ENCODE data around the gene GPR146.

Gene GPR146

DNA sequence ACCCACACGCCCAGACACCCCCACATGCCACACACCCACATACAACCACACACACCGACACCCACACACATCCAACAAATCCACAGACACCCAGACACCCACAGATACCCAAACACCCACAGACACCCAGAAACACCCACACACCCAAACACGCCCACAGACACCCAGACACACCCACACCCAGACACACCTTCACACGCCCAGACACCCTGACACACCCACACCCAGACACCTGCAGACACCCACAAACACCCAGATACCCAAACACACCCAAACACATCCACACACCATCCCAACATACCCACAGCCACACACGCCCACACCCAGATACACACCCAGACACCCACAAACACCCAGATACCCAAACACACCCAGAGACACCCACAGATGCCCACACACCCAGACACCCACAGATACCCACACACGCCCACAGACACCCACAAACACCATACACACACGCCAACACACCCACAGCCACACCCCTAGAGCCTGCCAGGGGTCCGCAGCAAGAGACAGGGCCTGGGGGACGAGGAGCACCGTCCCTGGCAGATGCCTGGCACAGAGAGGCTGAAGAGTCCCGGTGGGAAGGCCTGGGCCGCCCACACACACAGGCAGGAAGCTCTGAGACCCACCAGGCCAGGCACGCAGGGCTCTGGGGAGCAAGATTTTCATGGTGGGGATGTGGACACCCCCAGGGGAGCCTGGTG, 32.9 kb upstream of the GPR146 start:
- no peak for DNase-seq (ENCODE audit: low read depth in 2 of 2)

DNA sequence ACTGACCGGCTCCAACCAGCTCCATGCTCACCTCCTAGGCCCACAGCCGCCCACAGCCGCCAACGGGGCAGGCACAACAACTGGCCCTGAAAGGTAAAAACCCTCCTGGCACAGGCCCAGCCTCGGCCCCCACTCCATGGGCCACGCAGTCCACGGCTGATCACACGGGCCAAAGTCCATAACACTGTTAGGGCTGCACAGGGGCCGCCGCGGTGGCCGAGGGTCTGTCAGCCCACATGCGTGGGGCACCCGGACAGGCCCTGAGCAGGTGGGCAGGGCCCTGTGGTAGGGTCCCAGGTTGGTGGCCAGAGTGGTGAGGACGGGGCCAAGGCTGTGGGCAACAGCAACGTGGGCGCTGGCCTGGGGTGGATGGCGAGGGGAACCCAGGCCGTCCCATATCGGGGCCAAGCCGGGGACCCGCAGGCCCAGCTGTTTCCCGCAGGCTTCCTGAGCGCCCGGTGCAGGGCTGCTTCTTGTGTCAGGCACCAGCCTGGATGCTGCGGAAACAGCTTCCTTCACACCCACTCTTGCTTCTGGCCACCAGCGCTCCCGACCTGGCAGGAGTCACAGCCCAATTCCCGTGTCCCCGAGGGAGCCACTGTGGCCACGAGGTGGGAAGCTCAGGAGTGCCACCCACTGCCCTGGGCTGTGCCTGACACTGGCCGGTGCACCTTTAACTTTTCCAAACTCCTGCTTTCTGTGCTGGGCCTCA, 32.2 kb upstream of the GPR146 start:
- no peak for DNase-seq (ENCODE audit: low read depth in 2 of 2)

DNA sequence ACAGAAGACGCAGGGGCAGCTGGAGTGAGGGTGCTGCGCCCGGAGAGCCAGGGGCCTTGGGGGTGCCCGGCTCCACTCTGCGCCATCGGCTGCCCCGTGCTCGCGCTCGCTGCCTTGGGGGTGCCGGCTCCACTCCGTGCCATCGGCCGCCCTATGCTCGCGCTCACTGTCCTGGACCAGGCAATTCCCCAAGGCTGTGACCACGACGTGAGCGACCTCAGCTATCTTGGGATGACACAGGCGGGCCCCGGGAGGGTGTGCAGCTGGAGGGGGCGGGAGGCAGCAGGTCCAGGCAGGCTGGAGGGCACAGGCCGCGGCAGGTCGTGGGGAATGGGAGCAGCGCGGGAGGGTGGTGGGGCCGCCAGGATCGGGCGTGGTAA, 31.6 kb upstream of the GPR146 start:
- DNase-seq (ENCODE audit: low read depth in 2 of 2) = no peak

DNA sequence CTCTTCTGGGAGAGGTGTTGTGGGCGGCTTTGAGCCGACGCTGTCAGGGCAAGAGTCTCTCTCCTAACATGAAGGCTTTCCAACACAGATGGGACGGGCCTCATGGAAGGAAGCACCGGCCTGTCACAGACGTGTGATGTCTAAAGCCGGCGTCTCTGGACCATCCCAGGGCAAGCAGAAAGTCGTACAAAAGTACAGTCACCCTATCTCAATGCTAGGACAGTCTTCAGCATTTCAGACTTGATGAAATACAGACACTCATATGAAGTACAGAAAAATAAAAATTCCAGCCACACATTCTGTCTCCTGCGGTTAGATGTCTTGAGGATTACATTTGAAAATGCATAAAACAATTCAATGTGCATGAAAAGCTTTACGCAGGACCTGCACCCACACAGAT, 30.8 kb upstream of the GPR146 start:
- DNase-seq (ENCODE audit: low read depth in 2 of 2) = no peak

DNA sequence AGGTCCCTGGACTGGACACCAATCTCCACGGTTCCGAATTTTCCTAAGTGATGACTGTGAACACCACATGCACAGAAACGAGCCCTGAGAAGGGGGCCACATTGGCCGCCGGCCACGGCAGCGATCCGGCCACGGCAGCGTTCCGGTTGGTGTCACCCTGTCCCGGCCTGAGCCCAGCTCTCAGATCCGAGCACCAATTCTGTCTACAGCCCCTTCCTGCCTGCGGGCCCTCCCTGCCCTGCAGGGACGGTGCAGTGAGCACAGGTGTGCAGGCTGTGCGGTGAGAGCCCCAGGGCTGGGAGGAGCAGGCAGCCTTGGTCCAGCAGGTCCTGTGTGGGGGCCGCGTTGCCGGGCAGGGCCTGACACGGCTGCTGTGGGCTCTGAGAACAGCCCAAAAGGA, 29.7 kb upstream of the GPR146 start:
- DNase-seq (ENCODE audit: low read depth in 2 of 2) = no peak

DNA sequence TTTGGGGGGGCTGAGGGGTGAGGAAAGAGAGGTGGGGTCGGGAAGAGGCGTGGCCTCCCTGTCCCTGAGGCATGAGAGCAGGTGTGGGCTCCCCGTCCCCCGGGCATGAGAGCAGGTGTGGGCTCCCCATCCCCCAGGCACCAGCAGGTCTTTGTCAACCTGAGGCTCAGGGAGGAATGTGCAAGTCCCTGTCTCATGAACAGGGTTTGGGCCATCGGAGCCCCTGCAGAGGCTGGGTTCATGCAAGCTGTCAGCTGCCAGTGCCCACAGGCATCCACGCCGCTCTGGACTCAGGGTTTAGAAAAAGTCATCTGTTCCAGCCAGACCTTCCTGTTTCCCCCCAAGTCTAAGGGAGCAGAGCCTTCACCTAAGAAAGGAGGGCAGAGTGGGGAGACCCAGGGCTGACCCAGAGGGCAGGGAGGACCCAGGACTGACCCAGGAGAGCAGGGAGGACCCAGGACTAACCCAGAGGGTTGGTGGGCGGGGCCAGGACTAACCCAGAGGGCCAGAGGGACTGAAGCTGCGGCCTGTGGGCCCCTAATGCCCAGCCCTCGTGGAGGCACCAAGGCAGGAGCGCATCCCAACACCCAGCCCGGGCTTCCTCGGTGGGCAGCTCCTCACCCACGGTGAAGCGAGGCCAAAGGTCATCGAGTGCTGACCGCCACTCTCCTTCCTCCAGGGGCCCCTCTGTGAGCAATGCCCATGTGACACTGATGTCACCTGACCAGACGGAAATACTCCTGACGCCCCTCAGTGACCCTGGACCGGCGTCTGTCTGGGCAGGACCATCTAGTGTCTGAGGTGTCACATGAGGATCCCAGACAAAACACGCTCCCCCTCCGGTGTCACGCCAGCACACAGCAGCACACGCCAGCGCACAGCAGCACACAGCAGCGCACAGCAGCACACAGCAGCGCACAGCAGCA, 28.9 kb upstream of the GPR146 start:
- DNase-seq (ENCODE audit: low read depth in 2 of 2) = no peak

DNA sequence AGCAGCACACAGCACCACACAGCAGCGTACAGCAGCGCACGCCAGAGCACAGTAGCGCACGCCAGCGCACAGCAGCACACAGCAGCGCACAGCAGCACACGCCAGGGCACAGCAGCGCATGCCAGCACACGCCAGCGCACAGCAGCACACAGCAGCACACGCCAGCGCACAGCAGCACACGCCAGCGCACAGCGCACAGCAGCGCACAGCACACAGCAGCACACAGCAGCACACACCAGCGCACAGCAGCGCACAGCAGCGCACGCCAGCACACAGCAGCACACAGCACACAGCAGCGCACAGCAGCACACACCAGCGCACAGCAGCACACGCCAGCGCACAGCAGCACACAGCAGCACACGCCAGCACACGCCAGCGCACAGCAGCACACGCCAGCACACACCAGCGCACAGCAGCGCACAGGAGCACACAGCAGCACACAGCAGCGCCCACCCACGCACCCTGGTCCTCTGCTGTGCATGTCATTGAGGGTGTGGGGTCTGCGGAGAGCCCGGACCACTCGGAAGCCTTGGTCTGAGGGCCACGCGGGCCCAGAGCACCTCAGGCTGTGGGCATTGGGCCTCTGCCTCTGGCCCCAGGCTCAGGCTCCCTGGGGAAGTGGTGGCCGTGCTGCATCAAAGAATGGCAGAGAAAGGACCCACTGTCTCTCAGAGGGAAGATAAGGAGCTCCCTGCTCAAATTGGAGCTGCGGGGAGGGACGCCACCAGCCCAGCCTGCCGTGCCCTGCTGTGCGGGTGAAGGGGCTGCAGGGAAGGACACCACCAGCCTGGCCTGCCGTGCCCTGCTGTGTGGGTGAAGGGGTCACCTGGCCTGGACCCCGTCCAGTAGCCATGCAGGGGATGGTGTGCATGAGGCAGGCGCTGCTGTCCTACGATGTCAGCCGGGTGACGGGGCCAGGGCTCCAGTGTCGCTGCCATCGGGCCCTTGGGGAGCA, 27.5 kb upstream of the GPR146 start:
- no peak for DNase-seq (ENCODE audit: low read depth in 2 of 2)

DNA sequence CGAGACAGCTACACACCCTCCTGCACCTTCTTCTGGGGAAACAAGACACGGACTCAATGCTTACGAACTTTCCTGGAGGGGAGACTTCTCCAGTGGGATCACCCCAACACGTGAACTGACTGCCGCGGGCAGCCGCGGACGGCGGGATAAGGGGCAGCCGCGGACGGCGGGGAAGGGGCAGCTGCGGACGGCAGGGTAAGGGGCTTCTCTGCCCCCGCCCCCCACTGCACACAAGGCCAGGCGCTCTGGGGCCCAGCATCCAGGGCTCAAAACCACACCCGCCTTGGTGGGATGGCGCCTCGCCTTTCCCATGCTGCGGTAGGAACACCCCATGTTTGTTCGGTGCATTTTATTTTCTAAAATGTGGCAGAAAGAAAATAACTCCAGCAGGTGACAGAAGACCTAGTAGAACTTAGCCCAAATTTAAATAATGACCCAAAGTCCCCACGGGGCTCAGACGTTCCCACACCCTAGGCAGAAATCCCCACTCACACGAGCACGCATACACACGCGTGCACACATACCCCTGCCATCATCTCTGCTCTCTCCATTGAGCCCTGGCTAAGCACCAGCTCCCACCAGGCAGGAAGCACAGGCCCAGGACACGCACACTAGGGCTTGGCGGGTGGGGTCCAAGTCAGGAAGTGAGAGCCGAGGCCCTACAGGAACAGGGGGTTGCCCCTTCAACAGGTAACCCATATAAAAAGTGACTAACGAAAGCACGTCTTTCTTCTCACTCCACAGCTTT, 26.6 kb upstream of the GPR146 start:
- no peak for DNase-seq (ENCODE audit: low read depth in 2 of 2)

DNA sequence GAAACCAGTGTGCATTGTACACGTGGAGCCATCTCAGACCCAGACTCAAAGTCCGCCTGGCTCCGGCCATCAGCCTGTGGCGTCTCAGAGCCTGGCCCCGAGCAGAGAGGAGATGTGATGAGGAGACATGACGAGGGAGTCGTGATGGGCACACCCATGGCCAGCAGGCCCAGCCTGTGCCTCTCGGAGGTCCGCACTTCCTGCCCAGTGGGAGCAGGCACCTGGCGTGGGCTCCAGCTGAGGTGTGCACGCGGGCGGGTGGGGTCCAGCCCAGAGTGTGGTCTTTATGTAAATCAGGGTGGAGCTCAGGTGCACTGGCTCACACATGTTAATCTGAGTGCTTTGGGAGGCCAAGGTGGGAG, 26.0 kb upstream of the GPR146 start:
- DNase-seq (ENCODE audit: low read depth in 2 of 2) = no peak

DNA sequence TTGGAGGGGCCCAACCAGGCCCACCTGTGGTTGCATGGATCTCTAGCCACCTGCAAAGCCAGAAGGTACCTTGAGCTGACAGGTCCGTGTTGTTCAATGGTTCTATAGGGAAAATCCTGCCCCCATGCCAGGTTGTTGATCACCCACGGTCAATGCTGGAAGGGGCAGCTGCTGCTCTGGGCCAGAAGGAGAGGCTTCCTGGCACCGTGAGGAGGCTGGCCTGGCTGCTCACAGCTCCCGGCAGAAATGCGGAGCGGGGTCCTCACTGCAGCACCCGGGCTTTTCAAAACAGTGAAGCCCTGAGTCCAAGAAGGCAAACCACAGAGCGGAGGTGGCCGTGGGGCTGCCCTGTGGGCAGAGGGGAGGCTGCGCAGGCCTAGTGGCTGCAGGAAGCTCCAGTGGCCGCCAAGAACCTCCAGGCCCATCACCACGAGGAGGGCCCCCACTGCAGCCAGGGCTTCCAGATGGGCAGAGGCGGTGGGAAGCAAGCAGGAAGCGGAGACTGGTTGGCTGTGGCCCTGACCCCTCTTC, 25.0 kb upstream of the GPR146 start:
- no peak for DNase-seq (ENCODE audit: low read depth in 2 of 2)

DNA sequence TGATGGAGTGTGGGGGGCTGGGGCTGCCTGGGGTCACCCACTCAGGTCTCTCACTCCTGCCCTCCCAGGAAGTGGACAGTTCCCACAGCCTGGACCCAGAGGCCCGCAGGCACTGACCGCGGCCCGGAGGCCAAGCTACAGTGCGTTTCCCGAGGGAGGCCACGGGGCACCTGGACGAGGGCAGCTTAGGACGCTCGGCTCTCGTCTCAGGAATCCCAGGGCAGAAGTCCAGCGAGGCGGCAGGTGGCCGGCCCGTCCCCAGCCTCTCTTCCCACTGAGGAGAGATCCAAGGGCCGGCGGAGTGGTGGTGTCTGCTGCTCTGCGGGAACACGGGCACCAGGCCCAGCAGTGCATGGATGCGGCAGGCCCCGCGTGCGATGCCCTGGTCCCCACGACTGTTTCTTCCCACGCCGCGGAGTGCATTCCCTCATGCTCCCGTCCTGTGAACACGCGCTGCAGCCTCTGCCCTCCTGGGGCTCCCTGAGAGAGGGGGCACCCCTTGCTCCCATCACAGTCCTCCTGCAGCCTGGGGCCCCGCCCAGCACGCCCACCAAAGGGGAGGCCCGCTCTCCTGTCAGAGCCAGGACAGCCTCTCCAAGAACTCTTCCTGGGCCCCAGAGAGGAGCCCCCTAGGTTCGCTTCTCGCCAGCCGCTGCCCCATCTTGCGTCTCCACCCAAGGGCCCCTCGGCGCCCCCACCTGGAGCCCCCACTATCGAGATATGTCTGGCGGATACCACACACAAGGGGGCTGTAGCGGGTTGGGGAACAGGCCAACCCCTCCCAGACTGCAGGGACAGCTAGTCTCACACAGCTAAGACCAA, 24.3 kb upstream of the GPR146 start:
- no peak for DNase-seq (ENCODE audit: low read depth in 2 of 2)

DNA sequence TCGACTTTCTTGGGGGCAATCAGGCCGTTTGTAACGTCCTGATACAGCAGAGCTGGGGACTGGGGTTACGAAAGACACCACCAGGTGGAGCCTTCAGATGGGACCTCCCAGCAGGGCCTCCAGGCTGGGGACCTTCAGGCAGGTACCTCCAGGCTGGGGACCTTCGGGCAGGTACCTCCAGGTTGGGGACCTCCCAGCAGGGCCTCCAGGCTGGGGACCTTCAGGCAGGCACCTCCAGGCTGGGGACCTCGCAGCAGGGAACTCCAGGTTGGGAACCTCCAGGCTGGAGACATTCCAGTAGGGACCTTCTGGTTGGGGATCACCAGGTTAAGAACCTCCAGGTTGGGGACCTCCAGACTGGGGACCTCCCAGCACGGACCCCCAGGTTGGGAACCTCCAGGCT, 23.5 kb upstream of the GPR146 start:
- no peak for DNase-seq (ENCODE audit: low read depth in 2 of 2)

DNA sequence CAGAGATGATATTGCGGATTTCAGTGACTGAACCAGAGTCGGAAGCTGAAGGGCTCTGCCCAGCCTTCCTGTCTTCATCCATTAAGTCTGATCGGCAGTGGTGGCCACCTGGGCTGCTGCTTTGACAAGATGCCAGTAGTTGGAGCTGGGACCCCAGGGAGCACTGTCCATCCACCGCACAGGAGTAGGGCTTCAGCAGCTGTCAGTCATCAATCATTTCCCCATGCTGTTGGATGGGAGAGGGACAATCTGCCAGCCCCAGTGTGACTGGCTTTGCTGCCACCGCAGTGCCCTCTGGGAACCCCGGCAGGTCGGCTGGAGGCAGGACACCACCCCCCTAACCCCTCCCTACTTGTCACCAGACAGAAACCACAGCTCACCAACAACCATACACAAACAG, 23.0 kb upstream of the GPR146 start:
- no peak for DNase-seq (ENCODE audit: low read depth in 2 of 2)

DNA sequence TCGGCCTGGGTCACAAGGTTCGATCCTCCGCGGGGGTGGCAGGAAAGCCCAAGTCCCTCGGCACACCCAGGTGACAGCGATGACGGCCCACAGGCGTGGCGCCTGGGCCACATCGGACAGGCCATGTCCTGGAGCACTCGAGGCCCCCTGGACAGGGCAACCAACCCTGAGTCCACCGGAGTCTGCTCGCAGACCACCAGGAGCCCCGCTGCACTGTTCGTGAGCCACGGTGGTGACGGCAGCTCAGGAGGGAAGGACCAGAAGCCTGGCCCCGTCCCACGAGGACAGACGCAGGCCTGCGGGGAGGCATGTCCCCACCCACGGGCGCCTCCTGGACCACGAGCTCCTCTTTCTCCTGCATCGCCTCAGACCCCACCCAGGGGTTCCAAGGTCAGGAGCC, 22.4 kb upstream of the GPR146 start:
- no peak for DNase-seq (ENCODE audit: low read depth in 2 of 2)

DNA sequence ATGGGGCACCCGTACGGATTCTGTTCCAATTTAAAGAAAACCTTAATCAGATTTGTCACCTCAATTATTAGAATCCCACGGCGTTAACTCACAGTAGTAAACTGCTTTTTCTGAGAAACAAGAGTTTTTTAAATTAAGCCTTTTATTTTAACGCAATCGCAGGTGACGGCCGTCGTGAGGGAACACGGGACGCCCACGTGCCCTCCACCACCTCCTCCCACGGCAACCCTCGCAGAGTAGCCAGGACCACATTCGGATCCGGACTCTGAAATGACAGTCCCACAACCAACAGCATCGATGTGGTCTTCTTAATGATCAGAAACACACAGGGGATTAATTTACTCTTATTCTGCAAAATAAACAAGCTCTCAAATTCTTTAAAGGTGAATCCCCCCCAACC, 22.0 kb upstream of the GPR146 start:
- no peak for DNase-seq (ENCODE audit: low read depth in 2 of 2)

DNA sequence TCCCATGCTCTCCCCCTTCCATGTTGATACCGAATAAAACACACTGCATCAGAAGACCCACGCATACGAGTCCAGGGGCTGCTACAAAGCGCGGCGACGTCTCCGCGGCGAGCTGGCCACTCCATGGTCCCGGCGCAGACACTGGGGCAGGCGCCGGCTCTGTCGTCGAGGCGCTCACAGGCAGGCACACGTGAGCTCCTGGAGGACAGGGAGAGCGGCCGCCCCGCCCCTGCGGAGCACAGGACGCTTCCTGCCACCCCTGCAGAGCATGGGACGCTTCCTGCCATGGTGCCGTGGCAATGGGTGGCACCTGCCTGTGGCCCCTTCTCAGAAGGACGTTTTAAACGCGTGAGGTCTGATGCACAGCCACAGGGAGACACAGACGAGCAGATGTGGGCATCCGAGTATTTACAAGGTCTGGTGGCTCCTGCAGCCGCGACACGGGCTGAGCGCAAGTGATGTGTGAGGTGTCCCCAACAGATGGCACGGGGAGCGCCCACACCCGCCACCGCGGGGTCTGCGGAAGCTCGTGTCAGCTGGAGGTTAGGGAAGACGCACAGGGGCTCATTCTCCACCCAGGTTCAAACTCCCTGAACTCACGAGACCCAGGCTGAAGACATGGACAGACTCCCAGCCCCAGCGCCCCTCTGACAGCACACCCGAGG, 21.4 kb upstream of the GPR146 start:
- DNase-seq (ENCODE audit: low read depth in 2 of 2) = no peak

DNA sequence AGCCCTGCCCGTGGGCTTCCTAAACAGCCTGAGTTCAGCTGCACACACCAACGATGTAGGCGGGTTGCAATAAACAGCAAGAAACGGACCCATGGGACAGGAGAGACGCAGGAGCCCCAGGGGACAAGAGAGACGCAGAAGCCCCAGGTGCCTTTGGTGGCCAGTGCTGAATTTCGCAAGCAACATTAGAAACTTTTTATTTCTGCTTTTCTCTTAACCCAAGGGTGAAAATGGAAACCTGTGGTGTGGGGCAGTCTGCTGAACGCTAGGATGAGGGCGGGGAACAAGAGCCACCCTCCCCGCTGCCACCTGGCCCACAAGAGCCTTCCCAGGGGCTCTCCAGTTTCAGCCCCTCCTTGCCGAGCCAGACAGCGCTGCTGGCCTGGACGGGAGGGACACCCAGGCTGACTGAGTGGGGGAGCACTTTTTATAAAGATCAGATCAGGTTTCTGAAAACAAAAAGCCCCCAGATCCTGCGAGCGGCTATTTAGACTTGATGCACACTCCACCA, 20.0 kb upstream of the GPR146 start:
- DNase-seq (ENCODE audit: low read depth in 2 of 2) = no peak

DNA sequence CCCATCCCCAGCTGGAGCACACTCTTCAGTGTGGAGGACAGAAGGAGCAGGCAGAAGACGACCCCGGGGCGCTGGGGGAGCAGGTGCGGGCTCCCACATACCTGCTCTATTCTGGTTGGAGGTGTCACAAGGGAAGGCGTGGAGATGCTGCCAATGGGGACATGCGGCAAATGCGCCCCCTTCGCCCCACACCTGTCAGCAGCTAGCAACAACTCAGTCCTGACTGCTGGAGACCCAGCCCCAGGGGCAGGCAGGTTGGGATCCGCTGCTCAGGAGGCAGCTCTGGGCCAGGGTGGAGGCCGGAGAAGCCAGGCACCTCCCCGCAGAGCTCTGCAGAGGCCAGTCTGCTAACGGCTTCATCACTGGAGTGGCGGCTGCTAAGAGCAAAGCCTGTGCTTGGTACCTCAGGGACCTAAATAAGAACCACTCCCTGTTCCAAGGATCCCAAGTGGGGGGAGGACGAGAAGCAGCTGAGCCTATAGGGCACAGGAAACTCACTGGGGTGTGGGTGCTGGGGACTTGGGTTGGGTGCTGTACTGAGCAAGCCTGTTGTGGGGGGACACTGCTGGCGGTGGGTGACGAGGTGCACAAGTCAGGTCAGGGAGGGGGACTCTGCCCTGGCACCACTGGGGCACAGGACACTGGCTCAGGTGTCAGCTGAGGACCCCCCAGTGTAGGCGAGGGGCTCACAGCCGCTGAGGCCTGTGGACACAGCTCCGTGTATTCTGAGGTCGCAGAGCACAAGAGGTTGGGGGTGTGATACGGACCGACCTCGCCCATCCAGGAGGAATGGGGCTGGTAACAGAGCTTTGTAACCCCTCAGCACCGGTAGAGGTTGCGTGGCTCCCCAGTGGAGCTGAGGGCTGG, 19.2 kb upstream of the GPR146 start:
- DNase-seq (ENCODE audit: low read depth in 2 of 2) = no peak

Measured in stimulated activated CD4-positive, alpha-beta T cell treated with anti-CD3 and anti-CD28 coated beads, Interleukin-1b, Interleukin-23, amount 100 ng/mL, for 4 hours (primary cell).